Gastrocnemius medialis (tissue), 4 donors: Measurements from ENCODE around the gene APC2. TPM values are rescaled to one million over a fixed set of nuclear protein-coding genes. Genes with fewer than 3 reads are reported as not detected.

Source experiments
- ATAC-seq, 2 donors: fragments of 150-250 bp; one replicate each; pipeline ENCODE4 v1.9.1; 2016
- DNase-seq, 2 donors: peaks; one replicate each; pipeline ENCODE4 v3.0.0-alpha.2; 2019
- H3K27ac ChIP-seq, 4 donors: fragments of 200-600 bp; sonication (generic); 1 replicate in 1 of 4; 2 replicates in 3 of 4; pipeline ENCODE4 v1.5.1; 2016 to 2018; ENCODE audit warnings: mild to moderate bottlenecking in 2 of 4, moderate library complexity in 1 of 4
- H3K27me3 ChIP-seq, 3 donors: fragments of 200-600 bp; sonication (generic) in 2 of 3; 1 replicate in 1 of 3; 2 replicates in 2 of 3; pipeline versions ENCODE4 v1.5.1 to v1.6.0; 2016 to 2019; ENCODE audit warnings: mild to moderate bottlenecking in 1 of 3, moderate library complexity in 1 of 3
- H3K36me3 ChIP-seq, 2 donors: fragments of 200-600 bp; sonication (generic) in 1 of 2; one replicate each; pipeline ENCODE4 v1.5.1; 2017 to 2018
- H3K4me1 ChIP-seq, 2 donors: fragments of 200-600 bp; sonication (generic) in 1 of 2; one replicate each; pipeline ENCODE4 v1.5.1; 2016 to 2017; ENCODE audit warnings: mild to moderate bottlenecking in 2 of 2
- H3K4me3 ChIP-seq, 4 donors: fragments of 200-600 bp; sonication (generic) in 3 of 4; 1 replicate in 1 of 4; 2 replicates in 3 of 4; pipeline ENCODE4 v1.5.1; 2016 to 2019; ENCODE audit warnings: mild to moderate bottlenecking in 2 of 4
- H3K9me3 ChIP-seq, 3 donors: fragments of 200-600 bp; sonication (generic) in 2 of 3; 1 replicate in 1 of 3; 2 replicates in 2 of 3; pipeline ENCODE4 v1.5.1; 2016 to 2019
- CTCF ChIP-seq, 5 experiments: fragments of 450-650 bp in 3 of 5; fragments of 200-600 bp in 2 of 5; sonication (generic) in 2 of 5; IDR thresholded peaks in 4 of 5; conservative IDR thresholded peaks in 1 of 5; 1 replicate in 4 of 5; 2 replicates in 1 of 5; pipeline ENCODE4 v1.5.1; 2016 to 2019; ENCODE audit warnings: antibody characterized with exemption in 5 of 5, mild to moderate bottlenecking in 3 of 5, moderate library complexity in 3 of 5
- POLR2A ChIP-seq, 2 donors: fragments of 450-650 bp; IDR thresholded peaks; one replicate each; pipeline ENCODE4 v1.6.1; 2017; ENCODE audit warnings: antibody characterized with exemption in 2 of 2, mild to moderate bottlenecking in 2 of 2, moderate library complexity in 2 of 2
- in situ Hi-C, 4 donors: fragments of 200-750 bp; cut with MboI; loops; one replicate each; pipeline versions ENCODE4 v1.15.0 to v1.8.0; 2017; ENCODE audit warnings: low sequenced_read_pairs in 4 of 4
- intact Hi-C: fragments of 100-400 bp; cut with DNase I; formaldehyde crosslinking; loops from one replicate; pipeline ENCODE4 v1.15.1; 2023; ENCODE audit warnings: low total_unique reads
- total RNA-seq, 4 donors: library from RNA; depleted of rRNA; stranded (reverse); fragments of >200 nt; gene quantifications; one replicate each; pipeline versions ENCODE4 v1.1.0 to v1.2.3, GENCODE V29; 2016

APC2 gene, protein sequence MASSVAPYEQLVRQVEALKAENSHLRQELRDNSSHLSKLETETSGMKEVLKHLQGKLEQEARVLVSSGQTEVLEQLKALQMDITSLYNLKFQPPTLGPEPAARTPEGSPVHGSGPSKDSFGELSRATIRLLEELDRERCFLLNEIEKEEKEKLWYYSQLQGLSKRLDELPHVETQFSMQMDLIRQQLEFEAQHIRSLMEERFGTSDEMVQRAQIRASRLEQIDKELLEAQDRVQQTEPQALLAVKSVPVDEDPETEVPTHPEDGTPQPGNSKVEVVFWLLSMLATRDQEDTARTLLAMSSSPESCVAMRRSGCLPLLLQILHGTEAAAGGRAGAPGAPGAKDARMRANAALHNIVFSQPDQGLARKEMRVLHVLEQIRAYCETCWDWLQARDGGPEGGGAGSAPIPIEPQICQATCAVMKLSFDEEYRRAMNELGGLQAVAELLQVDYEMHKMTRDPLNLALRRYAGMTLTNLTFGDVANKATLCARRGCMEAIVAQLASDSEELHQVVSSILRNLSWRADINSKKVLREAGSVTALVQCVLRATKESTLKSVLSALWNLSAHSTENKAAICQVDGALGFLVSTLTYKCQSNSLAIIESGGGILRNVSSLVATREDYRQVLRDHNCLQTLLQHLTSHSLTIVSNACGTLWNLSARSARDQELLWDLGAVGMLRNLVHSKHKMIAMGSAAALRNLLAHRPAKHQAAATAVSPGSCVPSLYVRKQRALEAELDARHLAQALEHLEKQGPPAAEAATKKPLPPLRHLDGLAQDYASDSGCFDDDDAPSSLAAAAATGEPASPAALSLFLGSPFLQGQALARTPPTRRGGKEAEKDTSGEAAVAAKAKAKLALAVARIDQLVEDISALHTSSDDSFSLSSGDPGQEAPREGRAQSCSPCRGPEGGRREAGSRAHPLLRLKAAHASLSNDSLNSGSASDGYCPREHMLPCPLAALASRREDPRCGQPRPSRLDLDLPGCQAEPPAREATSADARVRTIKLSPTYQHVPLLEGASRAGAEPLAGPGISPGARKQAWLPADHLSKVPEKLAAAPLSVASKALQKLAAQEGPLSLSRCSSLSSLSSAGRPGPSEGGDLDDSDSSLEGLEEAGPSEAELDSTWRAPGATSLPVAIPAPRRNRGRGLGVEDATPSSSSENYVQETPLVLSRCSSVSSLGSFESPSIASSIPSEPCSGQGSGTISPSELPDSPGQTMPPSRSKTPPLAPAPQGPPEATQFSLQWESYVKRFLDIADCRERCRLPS (N-terminal part only)
- under 1 TPM in 1 of 4 donors, not detected in 3; 0.04 TPM for total RNA-seq

DNA sequence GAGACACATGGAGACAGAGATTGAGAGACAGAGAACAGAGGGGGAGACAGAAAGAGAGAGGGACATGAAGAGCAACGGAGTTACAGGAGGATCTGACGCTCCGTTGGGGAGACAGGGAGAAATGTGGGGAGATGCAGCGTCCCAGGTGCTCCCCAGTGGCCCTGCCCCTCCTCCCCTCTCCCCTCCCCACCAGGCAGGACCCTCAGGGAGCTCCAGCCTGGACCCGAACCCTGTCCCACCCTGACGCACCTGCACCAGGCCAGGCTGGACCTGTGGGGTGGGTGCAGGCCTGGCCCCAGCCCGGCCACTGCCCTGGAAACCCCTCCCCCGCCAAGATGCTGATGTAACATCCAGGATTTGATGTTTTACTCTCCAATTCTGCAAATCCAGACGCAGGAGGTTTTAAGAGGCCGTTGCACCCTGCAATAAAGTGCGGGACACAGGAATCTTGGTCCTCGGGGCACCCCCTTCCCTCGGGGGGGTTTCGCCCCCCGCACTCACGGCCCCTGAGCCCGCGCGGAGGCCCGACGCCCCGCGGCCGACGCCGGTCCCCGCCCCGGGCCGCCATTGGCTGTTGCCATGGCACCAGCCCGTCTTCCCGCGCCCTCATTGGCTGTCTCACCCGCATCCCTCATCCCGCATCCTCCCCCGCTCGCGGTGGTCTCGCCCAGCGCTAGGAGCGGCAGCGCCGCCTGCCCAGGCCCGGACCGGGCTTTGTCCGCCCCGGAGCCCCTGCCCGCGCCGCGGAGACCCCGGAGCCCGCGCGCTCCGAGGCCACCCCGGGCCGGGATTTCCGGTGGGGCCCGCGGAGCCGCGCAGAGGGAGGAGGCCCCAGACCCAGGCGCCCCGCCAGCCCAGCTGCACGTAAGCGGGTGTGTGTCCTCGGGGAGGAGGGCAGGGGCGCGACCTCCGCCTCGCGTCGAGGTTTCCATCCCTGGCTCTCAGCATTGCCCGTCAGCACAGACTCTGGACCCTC lies at the start of gene APC2:
TSS of gene APC2 (plus strand) at position 655 of the 976 bp plus-strand sequence. CDS start 2,881 bp downstream, outside the sequence.
- H3K27ac ChIP-seq = no peak within 1 kb of the TSS
- peaks cover 0 to 9% of the 10 kb centered on the region in 2 donors for H3K4me1 ChIP-seq
- in situ Hi-C loops = no loop called here
- no peak for TF ChIP-seq CTCF (IDR thresholded peaks at IDR 0.05 in 4 of 5, conservative IDR thresholded peaks at IDR 0.05 in 1 of 5)
- no peak for TF ChIP-seq POLR2A (IDR thresholded peaks at IDR 0.05)
- intact Hi-C loops = no loop called here
- no peak for ATAC-seq
- no peak within 1 kb of the TSS for H3K4me3 ChIP-seq
- H3K27me3 ChIP-seq = peaks cover 85 to 92% (median 89%) of the 10 kb centered on the region in 3 donors
- no peaks in the 10 kb centered on the region for H3K9me3 ChIP-seq
- no peak for DNase-seq
- H3K36me3 ChIP-seq = no peaks in the 10 kb centered on the region

GRCh38 chr19:1400281-1401137 lies 49.4 kb upstream of the APC2 start:
- TF ChIP-seq CTCF (IDR thresholded peaks at IDR 0.05 in 4 of 5, conservative IDR thresholded peaks at IDR 0.05 in 1 of 5) (no peak), POLR2A (IDR thresholded peaks at IDR 0.05) (peak; percentile 63 to 65)
- Histone ChIP-seq H3K27me3 (no peaks in the 10 kb centered on the region), H3K9me3 (no peaks in the 10 kb centered on the region), H3K36me3 (no peaks in the 10 kb centered on the region), H3K4me3 (peak overlapping the region; percentile 60 to 90 (median 63)), H3K27ac (peak overlapping the region; percentile 88 to 99 (median 91)), H3K4me1 (peaks cover 19 to 22% of the 10 kb centered on the region in 2 donors)
- ATAC-seq = peak; percentile 79 to 86
- DNase-seq = peak; percentile 75 to 93
- in situ Hi-C loops = no loop called here
- intact Hi-C loops = loop anchor here (2.0 to 5.0 kb wide), 3 partner anchors 18 to 123 kb away; partner anchors contain the start of genes FAM174C and NDUFS7

GRCh38 chr19:1401138-1401888 lies 48.6 kb upstream of the APC2 start, which contains the start of gene GAMT:
Gene GAMT, minus strand, starts transcription at chr19:1401542. Its CDS starts 66 bp downstream, at chr19:1401476.
- H3K36me3 ChIP-seq = no peaks in the 10 kb centered on the region
- H3K27ac ChIP-seq = peak within 1 kb of the TSS; percentile 88 to 99 (median 91)
- intact Hi-C loops (loop anchor here (2.0 to 5.0 kb wide), 3 partner anchors 19 to 124 kb away; partner anchors contain the start of genes FAM174C and NDUFS7), in situ Hi-C loops (no loop called here)
- ATAC-seq (peak; percentile 37 to 40), DNase-seq (no peak)
- H3K4me1 ChIP-seq = peaks cover 11 to 14% of the 10 kb centered on the region in 2 donors
- H3K27me3 ChIP-seq = no peaks in the 10 kb centered on the region
- TF ChIP-seq POLR2A (IDR thresholded peaks at IDR 0.05) (no peak), CTCF (IDR thresholded peaks at IDR 0.05 in 4 of 5, conservative IDR thresholded peaks at IDR 0.05 in 1 of 5) (peak; percentile 34 to 66 (median 46))
- no peaks in the 10 kb centered on the region for H3K9me3 ChIP-seq
- peak within 1 kb of the TSS; percentile 60 to 90 (median 63) for H3K4me3 ChIP-seq
